Retina (tissue), 1 donor: ENCODE results near the gene ABCC3.

ENCODE experiments used
- DNase-seq: peaks from one replicate; pipeline ENCODE4 v3.0.0-alpha.2; 2016

ABCC3 gene

DNA sequence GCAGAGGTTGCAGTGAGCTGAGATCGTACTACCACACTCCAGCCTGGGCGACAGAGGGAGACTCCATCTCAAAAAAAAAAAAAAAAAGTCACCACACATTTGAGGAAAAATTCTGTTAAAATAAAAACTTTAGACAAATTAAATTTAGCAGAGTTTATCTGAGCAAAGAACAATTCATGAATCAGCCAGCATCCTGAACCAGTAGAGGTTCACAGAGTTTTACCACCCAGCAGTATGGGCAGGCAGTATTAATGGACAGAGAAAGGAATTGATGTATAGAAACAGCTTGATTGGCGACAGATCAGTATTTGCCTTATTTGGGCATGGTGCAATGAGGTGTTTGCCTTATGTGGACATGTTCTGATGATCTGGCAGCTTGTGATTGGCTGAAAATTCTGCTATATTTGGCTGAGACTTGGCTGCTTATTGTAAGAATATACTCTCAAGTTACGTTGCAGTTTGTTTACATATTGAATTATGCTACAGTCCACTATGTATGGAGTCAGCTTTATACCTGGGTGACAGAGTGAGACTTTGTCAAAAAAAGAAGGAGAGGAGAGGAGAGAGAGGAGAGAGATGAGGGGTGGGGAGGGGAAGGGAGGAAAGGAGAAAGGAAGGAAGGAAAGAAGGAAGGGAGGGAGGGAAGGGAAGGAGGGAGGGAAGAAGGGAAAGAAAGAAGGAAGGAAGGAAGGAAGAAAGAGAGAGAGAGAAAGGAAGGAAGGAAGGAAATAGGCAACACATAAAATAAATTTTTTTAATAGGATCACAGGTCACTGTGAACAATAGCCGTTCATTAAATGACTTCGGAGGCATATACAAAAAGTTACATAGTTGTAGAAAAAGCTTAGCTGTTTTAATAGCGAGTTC lies 14.6 kb downstream of the ABCC3 start:
- no peak for DNase-seq

DNA sequence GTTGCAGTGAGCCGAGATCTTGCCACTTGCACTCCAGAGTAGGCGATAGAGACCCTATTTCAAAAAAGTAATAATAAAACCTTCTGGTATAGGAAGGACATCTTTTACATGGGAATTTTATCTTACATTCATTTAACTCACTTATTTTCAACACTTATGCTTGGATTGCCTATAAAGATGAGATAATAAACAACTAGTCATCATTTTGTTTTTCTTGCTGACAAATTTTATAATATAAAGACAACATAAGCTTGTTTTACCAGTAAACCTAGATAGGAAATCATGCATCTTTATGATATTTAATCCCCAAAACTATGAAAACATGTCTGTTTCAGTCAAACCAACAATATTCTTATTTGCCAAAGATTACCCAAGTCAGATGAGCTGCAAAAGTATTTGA lies 17.0 kb downstream of the ABCC3 start:
- no peak for DNase-seq

DNA sequence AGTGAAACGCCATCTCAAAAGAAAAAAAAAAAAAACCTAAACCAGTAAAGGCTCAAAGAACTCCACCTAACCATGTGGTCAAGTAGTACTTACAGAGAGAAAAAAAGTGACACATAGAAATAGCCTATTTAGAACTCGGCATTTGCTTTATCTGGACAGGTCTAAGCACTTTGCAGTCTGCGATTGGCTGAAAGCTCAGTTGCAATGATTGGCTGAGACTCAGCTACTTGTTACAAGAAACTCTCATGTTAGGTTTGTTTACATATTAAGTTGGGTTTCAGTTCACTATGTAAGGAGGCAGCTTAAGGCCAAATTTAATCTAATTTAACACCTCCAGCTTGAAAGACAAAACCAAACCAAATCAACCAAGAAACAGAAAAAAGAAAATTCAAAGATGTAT lies 19.1 kb downstream of the ABCC3 start:
- DNase-seq: no peak

DNA sequence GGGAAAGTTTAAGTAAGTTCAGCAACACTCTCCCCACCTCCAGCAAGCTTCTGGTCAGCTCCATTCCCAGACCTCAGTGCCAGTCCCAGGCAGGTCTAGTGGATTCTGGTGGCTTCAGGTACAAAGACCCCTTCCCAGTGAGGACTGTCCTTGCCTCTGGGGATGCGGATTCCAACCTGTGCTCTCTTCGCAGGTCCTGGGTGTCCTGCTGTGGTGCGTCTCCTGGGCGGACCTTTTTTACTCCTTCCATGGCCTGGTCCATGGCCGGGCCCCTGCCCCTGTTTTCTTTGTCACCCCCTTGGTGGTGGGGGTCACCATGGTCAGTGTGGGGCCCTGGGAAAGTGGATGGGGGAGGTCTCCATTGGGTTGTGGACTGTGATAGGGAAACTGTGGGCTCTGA lies 21.8 kb downstream of the ABCC3 start:
- no peak for DNase-seq

DNA sequence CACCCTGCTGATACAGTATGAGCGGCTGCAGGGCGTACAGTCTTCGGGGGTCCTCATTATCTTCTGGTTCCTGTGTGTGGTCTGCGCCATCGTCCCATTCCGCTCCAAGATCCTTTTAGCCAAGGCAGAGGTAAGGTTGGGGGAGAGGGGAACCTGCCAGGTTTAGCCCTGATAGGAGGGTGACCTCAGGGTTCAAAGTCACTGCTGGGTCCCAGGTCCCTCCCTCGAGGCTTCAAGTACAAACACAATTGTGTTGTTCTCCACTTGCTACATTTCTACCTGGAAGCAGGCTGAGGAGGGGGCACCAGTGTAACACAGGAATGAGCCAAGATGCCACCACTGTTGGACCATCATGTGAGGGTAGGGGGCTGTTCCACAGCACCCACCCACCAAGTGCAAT lies 22.4 kb downstream of the ABCC3 start:
- no peak for DNase-seq

DNA sequence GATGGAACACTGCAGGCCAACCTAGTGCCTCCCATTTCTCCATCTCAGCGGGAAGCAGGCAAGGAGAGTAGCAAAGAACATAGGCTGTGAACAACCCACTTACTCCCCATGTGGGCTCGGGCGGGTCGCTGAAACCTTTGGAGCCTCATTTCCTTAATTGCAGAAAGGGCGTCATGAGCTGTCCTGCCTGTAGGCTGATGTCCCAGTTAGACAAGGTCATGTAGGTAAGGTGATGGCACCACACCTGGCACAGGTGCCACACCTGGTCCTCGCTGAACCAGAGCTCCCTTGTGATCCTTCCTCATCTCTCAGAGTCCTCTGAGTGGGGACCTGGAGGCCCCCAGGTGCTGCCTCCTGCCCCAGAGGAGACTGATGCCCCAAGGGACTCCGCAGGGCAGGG lies 22.9 kb downstream of the ABCC3 start:
- DNase-seq: no peak

DNA sequence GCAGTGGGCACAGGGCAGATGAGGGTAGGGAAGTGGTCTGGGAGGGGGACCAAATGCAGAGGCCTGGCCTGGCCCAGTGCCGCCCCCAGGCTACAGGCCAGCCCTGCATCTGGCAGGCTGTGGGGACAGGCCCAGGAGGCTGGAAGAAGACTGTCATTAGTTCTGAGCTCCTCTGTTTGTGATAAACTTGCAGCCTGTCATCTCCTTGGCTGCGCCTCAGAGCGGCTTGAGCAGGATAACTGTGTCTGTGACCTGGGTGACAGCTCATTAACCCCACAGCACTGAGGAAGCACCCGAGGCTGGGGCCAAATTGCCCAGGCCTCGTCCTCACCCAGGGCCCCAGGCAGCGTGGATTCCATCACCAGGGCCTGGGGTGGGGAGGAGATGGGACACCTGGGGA lies 23.9 kb downstream of the ABCC3 start:
- peak; percentile 23 for DNase-seq

DNA sequence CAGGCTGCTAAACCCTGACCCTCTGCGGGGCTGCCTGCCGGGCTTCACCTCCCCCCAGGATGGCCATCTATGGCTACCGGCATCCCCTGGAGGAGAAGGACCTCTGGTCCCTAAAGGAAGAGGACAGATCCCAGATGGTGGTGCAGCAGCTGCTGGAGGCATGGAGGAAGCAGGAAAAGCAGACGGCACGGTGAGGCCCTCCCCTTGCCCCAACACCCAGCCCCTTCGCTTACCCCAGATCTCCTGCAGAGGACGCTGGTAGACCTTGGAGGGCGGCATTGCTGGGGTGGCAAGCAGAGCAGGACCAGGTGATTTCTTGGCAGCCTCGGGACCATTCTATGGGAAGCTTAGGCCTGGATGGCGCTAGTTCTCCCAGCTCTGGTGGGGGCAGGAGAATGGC lies 24.5 kb downstream of the ABCC3 start:
- DNase-seq: peak; percentile 17

DNA sequence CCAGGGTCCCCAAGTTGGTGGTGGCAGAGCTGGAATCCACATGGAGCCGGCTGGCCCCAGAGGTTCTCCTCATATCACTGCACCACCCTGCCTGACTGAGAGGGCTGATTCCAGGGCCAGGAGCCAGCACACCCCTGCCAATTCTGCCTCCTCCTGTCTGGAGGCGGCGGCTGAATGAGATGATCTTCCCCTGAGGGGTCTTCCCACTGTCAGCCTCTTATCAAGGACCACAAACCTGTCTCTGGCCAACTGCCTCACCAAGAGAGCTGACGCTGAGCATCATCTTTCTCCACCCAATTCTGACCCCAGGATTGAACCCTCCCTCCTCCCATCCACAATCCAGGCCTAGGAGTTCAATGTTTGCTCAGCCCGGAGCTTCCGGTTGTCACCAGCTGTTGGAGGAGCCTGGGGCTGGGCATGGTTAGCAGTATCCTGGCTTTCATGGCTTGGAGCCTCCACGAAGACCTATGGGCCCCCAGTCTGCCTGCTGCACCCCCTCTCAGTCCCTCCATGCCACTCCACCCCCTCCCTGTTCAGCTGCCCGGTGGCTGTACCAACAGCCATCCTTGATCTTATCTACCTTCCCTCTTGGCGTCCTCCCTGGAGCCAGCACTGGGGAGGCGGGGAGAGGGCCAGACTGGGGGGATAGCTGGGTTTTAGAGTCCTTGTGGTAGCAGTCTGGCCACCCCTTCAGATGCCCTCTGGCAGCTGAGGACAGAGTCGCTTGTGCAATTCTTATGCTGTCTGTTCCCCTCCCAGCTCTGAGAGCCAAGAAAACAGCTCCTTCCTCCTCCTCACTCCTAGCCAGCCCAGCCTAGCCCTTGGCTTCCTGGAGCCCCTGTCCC lies 25.6 kb downstream of the ABCC3 start:
- DNase-seq: no peak

DNA sequence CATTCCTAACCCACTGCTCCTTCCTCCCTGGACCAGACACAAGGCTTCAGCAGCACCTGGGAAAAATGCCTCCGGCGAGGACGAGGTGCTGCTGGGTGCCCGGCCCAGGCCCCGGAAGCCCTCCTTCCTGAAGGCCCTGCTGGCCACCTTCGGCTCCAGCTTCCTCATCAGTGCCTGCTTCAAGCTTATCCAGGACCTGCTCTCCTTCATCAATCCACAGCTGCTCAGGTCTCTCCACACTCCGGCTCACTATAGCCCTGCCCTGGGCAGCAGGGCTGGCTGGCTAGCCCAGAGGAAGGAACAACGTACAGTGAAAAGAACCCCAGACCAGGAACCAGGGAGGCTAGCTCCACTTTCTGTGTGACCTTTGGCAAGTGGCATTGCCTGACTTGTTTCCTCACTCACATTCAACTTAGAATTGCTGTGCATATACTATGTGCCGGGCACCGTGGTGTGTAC lies 26.2 kb downstream of the ABCC3 start:
- DNase-seq: no peak

DNA sequence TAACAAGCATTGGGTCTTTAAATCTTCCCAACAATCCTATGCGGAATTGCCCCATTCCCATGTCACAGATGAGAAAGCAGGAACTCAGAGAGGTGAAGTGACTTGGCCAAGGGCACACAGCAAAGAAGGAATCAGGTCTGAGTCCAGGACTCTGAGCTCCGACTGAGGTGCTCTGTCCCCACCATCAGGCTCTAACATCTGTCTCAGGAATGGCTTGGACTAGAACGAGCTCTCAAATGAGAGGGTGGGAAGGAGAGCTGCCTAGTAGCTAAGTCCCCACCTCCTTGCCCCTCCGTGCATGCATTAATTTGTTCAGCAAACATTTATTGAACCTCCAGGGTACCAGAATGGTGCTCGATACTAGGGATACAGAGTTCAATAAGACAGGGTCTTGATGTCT lies 26.7 kb downstream of the ABCC3 start:
- DNase-seq: no peak

DNA sequence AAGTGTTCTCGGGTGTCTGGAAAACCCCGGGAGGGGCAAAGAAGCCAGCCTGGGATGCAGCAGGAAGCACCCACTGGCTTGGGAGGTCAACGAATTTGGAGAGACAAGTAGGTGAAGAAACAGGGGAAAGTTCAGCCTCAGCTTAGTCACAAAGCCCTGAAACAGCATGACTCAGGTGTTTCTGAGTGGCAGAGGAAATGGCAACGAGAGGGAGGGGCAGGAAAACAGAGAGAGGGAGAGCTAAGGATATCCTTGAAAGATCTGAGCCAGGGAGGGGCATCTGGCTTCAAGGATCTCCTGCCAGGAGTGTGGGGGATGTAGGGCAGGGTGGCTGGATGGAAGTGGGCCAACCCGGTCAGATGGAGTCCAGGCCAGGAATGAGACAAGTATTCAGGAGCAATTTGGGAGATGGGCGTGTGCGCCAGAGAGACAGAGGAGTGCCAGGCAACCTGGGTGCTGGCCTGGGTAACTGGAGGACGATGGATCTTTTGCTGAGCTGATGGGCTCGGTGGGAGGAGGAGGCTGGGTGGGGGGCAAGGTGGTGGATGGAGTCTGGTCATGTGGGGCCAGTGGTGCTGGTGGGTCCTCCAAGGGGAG lies 27.2 kb downstream of the ABCC3 start:
- DNase-seq: no peak

DNA sequence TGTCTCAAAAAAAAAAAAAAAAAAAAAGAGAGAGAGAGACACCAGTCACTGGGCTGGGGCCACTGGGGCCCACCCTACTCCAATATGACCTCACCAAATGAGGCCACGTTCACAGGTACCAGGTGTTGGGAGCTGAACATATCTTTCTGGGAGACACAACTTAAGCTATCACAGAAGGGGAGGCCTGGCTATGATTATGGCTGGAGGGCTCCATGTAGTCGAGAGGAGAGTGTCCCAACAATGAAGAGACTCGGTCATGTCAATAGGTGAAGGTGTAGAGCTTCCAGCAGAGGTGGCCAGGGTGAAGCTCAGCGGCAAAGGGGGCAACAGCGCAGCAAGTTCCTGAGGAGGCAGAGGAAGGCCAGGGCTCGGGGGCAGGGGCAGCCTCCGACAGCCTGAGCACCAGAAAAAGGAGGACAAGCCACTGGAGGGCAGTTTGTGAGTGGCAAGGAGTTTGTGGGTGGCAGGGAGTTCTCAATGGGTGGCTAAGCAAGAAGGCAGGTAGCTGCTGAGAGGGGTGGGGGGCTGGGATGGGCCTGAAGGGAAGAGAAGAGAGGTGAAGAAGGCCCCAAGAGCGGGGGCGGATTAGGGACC lies 28.0 kb downstream of the ABCC3 start:
- no peak for DNase-seq

DNA sequence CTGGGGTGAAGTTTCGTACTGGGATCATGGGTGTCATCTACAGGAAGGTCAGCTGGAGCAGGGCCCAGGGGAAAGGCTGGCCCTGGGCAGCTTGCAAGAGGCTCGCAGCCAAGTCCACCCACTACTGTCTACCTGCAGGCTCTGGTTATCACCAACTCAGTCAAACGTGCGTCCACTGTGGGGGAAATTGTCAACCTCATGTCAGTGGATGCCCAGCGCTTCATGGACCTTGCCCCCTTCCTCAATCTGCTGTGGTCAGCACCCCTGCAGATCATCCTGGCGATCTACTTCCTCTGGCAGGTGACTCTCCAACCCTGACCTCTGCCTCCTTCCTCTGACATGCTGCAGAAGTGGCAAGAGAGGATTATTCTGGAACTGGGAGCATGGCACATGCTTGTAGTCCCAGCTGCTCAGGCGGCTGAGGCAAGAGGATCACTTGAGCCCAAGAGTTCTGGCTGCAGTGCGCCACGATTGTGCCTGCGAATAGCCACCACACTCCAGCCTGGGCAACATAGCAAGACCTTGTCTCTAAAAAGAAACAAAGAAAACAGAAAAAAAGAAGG lies 29.2 kb downstream of the ABCC3 start:
- DNase-seq: no peak

DNA sequence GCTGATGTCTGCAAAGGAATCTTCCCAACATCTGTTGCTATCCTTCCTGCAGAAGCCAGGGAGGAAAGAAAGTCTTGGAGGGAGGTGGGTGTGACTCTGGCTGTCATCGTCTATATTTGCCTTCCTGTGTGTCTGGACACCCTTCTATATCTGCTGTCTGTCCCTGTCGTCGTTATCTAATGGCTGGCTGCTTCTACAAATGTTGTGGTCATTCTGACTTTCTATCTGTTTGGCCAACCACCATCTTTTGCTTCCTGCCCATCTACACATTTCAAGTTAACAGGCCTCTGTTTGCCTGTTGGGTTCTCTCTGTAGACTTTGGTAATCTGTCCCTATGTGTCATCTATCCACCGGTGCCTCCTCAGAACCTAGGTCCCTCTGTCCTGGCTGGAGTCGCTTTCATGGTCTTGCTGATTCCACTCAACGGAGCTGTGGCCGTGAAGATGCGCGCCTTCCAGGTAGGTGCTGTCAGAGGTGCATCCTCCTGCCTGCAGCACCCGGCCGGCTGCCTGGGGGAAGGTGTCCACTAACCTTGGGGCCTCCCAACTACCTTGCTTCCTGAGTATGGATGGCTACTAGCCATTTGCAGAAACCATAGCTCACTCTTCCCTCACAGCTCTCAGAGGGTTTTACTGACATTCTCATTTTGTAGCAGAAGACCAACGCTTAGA lies 30.2 kb downstream of the ABCC3 start:
- DNase-seq: no peak

DNA sequence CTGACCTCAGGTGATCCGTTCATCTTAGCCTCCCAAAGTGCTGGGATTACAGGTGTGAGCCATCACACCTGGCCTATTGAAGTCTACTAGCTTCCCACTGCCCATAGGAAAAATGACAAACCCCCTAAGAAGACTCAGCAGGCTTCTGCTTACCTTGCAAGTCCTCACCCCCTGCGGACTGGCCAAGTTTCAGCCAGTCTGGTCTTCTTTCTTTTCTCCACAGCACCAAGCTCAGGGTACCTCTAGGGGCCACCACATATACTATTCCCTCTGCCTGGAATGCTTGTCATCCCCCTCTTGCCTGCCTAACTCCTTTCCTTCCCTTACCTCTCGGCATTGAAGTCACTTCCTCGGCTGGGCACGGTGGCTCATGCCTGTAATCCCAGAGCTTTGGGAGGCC lies 31.2 kb downstream of the ABCC3 start:
- DNase-seq: no peak

DNA sequence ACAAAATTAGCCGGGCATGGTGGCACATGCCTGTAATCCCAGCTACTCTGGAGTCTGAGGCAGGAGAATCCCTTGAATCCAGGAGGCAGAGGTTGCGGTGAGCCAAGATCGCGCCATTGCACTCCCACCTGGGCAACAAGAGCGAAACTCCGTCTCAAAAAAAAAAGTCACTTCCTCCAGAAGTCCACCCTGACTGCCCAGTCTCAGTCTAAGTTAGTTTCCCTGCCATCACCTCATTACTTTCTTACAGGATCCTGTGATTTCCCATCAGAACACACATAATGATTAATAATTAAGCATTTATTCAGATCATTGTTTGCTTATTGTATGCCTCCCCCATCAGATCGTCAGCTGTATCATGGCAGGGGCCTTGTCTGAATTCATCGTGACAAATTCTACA lies 31.6 kb downstream of the ABCC3 start:
- DNase-seq: no peak

DNA sequence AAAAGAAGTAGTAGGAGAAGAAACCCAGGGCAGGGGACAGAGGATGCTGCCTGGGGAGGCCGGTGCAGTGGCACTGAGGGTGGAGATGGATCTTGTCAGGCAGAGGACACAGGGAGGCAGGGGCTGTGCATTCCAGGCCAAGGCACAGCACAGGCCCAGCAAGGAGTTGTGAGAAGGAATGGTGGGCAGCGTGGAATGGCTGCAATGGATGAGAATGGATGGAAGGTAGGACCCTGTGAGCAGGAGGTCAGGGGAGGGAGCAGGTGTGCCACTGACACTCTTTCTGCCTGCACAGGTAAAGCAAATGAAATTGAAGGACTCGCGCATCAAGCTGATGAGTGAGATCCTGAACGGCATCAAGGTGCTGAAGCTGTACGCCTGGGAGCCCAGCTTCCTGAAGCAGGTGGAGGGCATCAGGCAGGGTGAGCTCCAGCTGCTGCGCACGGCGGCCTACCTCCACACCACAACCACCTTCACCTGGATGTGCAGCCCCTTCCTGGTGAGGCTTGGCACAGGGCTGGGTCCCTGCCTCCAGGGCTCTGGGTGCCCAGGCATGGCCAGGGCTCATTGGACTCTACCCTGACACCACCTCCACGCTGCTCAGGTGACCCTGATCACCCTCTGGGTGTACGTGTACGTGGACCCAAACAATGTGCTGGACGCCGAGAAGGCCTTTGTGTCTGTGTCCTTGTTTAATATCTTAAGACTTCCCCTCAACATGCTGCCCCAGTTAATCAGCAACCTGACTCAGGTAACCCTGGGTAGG lies 32.8 kb downstream of the ABCC3 start:
- no peak for DNase-seq

DNA sequence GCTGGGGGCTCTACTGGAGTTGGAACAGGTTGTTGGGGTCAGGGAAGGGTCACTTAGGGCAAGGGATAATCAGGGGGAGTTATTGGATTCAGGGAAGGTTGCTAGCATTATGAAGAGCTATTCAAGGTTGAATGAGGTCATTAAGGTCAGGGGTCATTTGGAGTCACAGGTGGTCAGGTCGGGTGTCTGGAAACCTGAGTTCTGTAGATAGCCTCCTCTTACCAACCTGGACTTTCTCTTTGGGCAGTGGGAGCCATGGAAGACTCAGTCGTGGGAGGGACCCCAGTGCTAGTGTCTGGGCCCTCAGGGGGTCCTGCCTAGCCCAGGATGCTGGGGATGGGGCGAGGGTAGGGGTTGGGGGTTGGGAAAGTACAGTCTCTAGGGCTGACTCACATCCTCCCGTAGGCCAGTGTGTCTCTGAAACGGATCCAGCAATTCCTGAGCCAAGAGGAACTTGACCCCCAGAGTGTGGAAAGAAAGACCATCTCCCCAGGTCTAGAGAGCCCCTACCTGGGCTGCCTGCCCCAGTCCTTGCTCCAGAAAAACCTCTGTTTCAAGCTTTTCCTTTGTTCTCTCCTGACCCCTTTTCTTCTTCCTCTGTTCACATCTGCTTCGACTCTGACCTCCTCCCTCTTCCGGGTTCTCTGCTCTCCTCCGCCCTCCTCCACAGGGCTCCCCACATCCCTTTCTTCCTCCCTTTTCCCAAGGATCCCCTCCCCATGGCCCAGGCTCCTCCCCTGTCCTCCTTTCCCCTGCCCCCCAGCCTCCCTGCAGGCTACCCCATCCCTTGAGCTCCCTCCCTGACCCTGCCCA lies 33.5 kb downstream of the ABCC3 start:
- no peak for DNase-seq

DNA sequence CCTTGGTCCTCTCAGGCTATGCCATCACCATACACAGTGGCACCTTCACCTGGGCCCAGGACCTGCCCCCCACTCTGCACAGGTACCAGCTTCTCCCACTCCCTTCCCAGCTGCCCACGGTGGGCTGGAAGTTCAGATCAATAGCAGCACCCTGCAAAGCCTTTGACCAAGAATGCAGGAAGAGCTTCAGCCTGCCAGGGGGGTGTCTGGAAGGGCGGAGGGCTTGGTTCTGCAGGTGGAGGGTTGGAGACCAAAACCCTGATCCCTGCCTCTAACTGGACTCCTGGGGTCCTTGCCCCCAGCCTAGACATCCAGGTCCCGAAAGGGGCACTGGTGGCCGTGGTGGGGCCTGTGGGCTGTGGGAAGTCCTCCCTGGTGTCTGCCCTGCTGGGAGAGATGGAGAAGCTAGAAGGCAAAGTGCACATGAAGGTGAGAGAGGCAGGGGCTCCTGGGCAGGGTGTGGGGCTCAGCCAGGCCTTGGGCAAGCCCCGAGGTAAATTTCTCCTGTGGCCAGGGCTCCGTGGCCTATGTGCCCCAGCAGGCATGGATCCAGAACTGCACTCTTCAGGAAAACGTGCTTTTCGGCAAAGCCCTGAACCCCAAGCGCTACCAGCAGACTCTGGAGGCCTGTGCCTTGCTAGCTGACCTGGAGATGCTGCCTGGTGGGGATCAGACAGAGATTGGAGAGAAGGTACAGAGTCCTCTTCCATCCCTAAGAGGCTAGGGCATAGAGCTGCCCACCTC lies 34.3 kb downstream of the ABCC3 start:
- no peak for DNase-seq
